Neural crest cell (in vitro differentiated cells): ENCODE data around the gene ZDHHC14. TPM values are rescaled to one million over a fixed set of nuclear protein-coding genes. Genes with fewer than 3 reads are reported as not detected.

Experiments
- DNase-seq: peaks from one replicate; pipeline ENCODE4 v3.0.0; 2021; ENCODE audit warnings: low read depth, mixed read lengths, low spot score
- H3K27ac Mint-ChIP-seq: one replicate; pipeline ENCODE4 v1.8.0; 2021; ENCODE audit warnings: mild to moderate bottlenecking, mixed read lengths; ENCODE audit not compliant: unreplicated experiment
- H3K27me3 Mint-ChIP-seq: 2 replicates; pipeline ENCODE4 v1.8.0; 2021; ENCODE audit warnings: low read depth, mild to moderate bottlenecking, mixed read lengths
- H3K36me3 Mint-ChIP-seq: 2 replicates; pipeline ENCODE4 v1.8.0; 2021; ENCODE audit warnings: low read depth, mild to moderate bottlenecking, mixed read lengths
- H3K4me1 Mint-ChIP-seq: 2 replicates; pipeline ENCODE4 v1.8.0; 2021; ENCODE audit warnings: mixed read lengths
- H3K4me3 Mint-ChIP-seq: one replicate; pipeline ENCODE4 v1.8.0; 2021; ENCODE audit warnings: mild to moderate bottlenecking, mixed read lengths
- H3K9me3 Mint-ChIP-seq: 2 replicates; pipeline ENCODE4 v1.8.0; 2021; ENCODE audit warnings: mixed read lengths
- CTCF ChIP-seq: fragments of 200-600 bp; sonication (generic); conservative IDR thresholded peaks from 2 replicates; pipeline ENCODE4 v1.5.0; 2021; ENCODE audit warnings: antibody characterized with exemption, mild to moderate bottlenecking
- total RNA-seq: library from RNA; stranded (reverse); gene quantifications from 2 replicates; pipeline ENCODE4 v1.2.1, GENCODE V29; 2021

Gene ZDHHC14
- total RNA-seq, 1 donor from 2014 or later, result 5.3 TPM

GRCh38 chr6:157453978-157454377, 73.0 kb downstream of the ZDHHC14 start:
- no peak for TF ChIP-seq CTCF
- H3K4me1 Mint-ChIP-seq, result peaks cover 22% of the 10 kb centered on the region
- no peaks in the 10 kb centered on the region for H3K36me3 Mint-ChIP-seq
- no peak for DNase-seq
- H3K4me3 Mint-ChIP-seq, result no peak overlapping the region
- H3K27me3 Mint-ChIP-seq, result peaks cover 91% of the 10 kb centered on the region
- H3K27ac Mint-ChIP-seq, result no peak overlapping the region
- H3K9me3 Mint-ChIP-seq, result no peaks in the 10 kb centered on the region

- no peaks in the 10 kb centered on the region for H3K9me3 Mint-ChIP-seq
- peak overlapping the region; percentile 58 for H3K4me3 Mint-ChIP-seq
- peak overlapping the region; percentile 98 for H3K27ac Mint-ChIP-seq
- no peak for TF ChIP-seq CTCF
- peak; percentile 8 for DNase-seq
- peaks cover 22% of the 10 kb centered on the region for H3K4me1 Mint-ChIP-seq
- H3K36me3 Mint-ChIP-seq, result no peaks in the 10 kb centered on the region
- H3K27me3 Mint-ChIP-seq, result peaks cover 88% of the 10 kb centered on the region
These were observed 74.0 kb downstream of the ZDHHC14 start for GRCh38 chr6:157454762-157455714.

GRCh38 chr6:157455731-157456523, 74.9 kb downstream of the ZDHHC14 start:
- Mint-ChIP-seq H3K9me3 (no peaks in the 10 kb centered on the region), H3K4me3 (peak overlapping the region; percentile 58), H3K4me1 (peaks cover 28% of the 10 kb centered on the region), H3K27me3 (peaks cover 86% of the 10 kb centered on the region), H3K36me3 (no peaks in the 10 kb centered on the region), H3K27ac (peak overlapping the region; percentile 98)
- TF ChIP-seq CTCF, result no peak
- peak; percentile 33 for DNase-seq

- Mint-ChIP-seq H3K4me1 (peaks cover 32% of the 10 kb centered on the region), H3K9me3 (no peaks in the 10 kb centered on the region), H3K36me3 (no peaks in the 10 kb centered on the region), H3K27me3 (peaks cover 88% of the 10 kb centered on the region), H3K4me3 (no peak overlapping the region), H3K27ac (peak overlapping the region; percentile 98)
- TF ChIP-seq CTCF, result no peak
- no peak for DNase-seq
These were observed 75.5 kb downstream of the ZDHHC14 start for GRCh38 chr6:157456524-157456829.

GRCh38 chr6:157457787-157458186, 76.8 kb downstream of the ZDHHC14 start:
- Mint-ChIP-seq H3K36me3 (no peaks in the 10 kb centered on the region), H3K4me1 (peaks cover 35% of the 10 kb centered on the region)

More at GRCh38 chr6:157457787-157458186, 76.8 kb downstream of the ZDHHC14 start:
- DNase-seq, result no peak
- Mint-ChIP-seq H3K9me3 (no peaks in the 10 kb centered on the region), H3K27ac (no peak overlapping the region), H3K27me3 (peaks cover 83% of the 10 kb centered on the region), H3K4me3 (no peak overlapping the region)
- TF ChIP-seq CTCF, result no peak
